Measurements from ENCODE around the gene SUGCT.
"Not testable (repeated sequence)": the region's sequence is repeated elsewhere in the genome, so short reads cannot be mapped to it uniquely, and the experiment has no call there.

The SUGCT gene

GRCh38 chr7:40134428-40135316 is at the start of gene SUGCT, which contains the start of gene MPLKIP:
Gene SUGCT (plus strand): TSS chr7:40135005.
Gene MPLKIP (minus strand): TSS chr7:40134622. CDS start chr7:40134567, 55 bp downstream.
- peak; percentile 75 for DNase-seq (ENCODE audit: low read depth)

- DNase-seq (ENCODE audit: low read depth), result no peak
Observed at GRCh38 chr7:40092182-40092581, 42.6 kb upstream of the SUGCT start.

GRCh38 chr7:40093631-40094350 is 41.0 kb upstream of the SUGCT start:
- no peak for DNase-seq (ENCODE audit: low read depth)

- no peak for DNase-seq (ENCODE audit: low read depth)
Observed at GRCh38 chr7:40095230-40095629, 39.6 kb upstream of the SUGCT start.

GRCh38 chr7:40095695-40096327 is 39.0 kb upstream of the SUGCT start:
- no peak for DNase-seq (ENCODE audit: low read depth)

GRCh38 chr7:40097728-40098127 is 37.1 kb upstream of the SUGCT start:
- DNase-seq (ENCODE audit: low read depth), result no peak

GRCh38 chr7:40098810-40099209 is 36.0 kb upstream of the SUGCT start:
- no peak for DNase-seq (ENCODE audit: low read depth)

GRCh38 chr7:40099837-40100236 is 35.0 kb upstream of the SUGCT start:
- DNase-seq (ENCODE audit: low read depth), result no peak

- DNase-seq (ENCODE audit: low read depth), result no peak
Observed at GRCh38 chr7:40101201-40101600, 33.6 kb upstream of the SUGCT start.

- no peak for DNase-seq (ENCODE audit: low read depth)
Observed at GRCh38 chr7:40102897-40103296, 31.9 kb upstream of the SUGCT start.

- no peak for DNase-seq (ENCODE audit: low read depth)
Observed at GRCh38 chr7:40105879-40106473, 28.8 kb upstream of the SUGCT start.

- no peak for DNase-seq (ENCODE audit: low read depth)
Observed at GRCh38 chr7:40115936-40116335, 18.9 kb upstream of the SUGCT start.

- not testable (repeated sequence) for DNase-seq (ENCODE audit: low read depth)
Observed at GRCh38 chr7:40117199-40117598, 17.6 kb upstream of the SUGCT start.

GRCh38 chr7:40118201-40118600 is 16.6 kb upstream of the SUGCT start:
- not testable (repeated sequence) for DNase-seq (ENCODE audit: low read depth)

- no peak for DNase-seq (ENCODE audit: low read depth)
Observed at GRCh38 chr7:40120020-40120419, 14.8 kb upstream of the SUGCT start.

GRCh38 chr7:40122100-40122939 is 12.5 kb upstream of the SUGCT start:
- DNase-seq (ENCODE audit: low read depth), result not testable (repeated sequence)

GRCh38 chr7:40122940-40123254 is 11.9 kb upstream of the SUGCT start:
- DNase-seq (ENCODE audit: low read depth), result no peak

GRCh38 chr7:40133561-40134427 is 1.0 kb upstream of the SUGCT start:
- DNase-seq (ENCODE audit: low read depth), result no peak

GRCh38 chr7:40135317-40135610 is 459 bp downstream of the SUGCT start:
- DNase-seq (ENCODE audit: low read depth), result no peak

- DNase-seq (ENCODE audit: low read depth), result no peak
Observed at GRCh38 chr7:40137563-40137962, 2.8 kb downstream of the SUGCT start.

GRCh38 chr7:40138973-40139372 is 4.2 kb downstream of the SUGCT start:
- no peak for DNase-seq (ENCODE audit: low read depth)

Measured in stimulated activated CD8-positive, alpha-beta memory T cell treated with anti-CD3 and anti-CD28 coated beads, Interleukin-12 subunit alpha, Interleukin-12 subunit beta, amount 100 ng/mL, for 4 hours (primary cell).